ENCODE measurements around the gene HMGB2. TPM values are rescaled to one million over a fixed set of nuclear protein-coding genes. Genes with fewer than 3 reads are reported as not detected.

HMGB2 gene
- total and polyA plus RNA-seq, 12 donors, result 7.5 to 83.1 (median 24.7) TPM

DNA sequence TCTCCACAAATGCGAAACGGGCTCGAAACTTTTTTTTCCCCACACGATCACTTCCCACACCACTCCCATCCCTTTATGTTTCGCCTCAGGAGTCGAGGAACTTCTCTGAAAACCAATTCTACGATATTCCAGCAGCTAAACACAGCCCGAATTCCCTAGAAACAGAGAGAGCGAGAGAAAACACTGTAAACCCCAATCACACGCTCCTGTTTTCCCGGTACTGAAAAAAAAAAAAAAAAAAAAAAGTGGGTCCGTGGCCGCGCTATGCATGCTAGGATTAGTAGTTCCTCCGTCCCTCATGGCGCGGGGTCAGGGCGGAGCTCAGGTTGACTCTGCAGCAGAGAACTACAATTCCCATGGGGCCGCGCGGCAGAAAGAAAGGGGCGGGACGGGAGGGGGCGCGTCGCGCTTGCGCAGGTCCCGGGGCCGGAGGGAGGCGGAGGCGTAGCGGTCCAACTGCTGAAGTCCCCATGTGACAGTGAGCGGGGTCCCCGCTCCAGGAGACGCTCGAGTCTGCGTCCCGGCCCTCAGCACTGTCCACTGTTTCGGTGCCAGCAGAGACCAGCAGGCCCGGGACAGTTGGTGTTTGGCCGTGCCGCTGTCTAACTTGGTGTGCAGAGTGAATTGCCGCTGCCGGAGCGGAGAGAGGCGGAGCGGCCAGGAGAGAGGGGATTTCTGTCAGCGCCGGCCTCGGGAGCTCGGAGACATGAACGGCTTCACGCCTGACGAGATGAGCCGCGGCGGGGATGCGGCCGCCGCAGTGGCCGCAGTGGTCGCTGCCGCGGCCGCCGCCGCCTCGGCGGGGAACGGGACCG lies 36.5 kb upstream of the HMGB2 start, which contains the start of gene SAP30:
Gene SAP30, plus strand, starts transcription at position 478 of the 815 bp plus-strand sequence. Its CDS starts 229 bp downstream, at position 707.
- H3K27ac ChIP-seq, result peak within 1 kb of the TSS; percentile 88 to 98 (median 92)
- H3K27me3 ChIP-seq, result no peaks in the 10 kb centered on the region
- WGBS, 4 donors, result 0 to 1% (median 0%) methylated on average over 21 to 72 of the region's 72 CpGs
- peaks cover 0 to 22% of the 10 kb centered on the region in 2 donors for H3K4me1 ChIP-seq (replicated peaks in 1 of 2)
- no peaks in the 10 kb centered on the region for H3K36me3 ChIP-seq (replicated peaks in 1 of 2)
- no peaks in the 10 kb centered on the region for H3K9me3 ChIP-seq (replicated peaks in 1 of 3)
- peak; percentile 95 to 96 for TF ChIP-seq POLR2A (IDR thresholded peaks at IDR 0.05)
- TF ChIP-seq CTCF (IDR thresholded peaks at IDR 0.05), result no peak
- intact Hi-C loops (cut with DNase I), result loop anchor here in 1 of 2 donors (5.0 kb wide), 1 partner anchor 38 kb away; the partner anchor contains the start of gene HMGB2
- peak within 1 kb of the TSS; percentile 13 to 92 (median 59) for H3K4me3 ChIP-seq
- DNase-seq, result peak; percentile 98 to 99 (median 99)

DNA sequence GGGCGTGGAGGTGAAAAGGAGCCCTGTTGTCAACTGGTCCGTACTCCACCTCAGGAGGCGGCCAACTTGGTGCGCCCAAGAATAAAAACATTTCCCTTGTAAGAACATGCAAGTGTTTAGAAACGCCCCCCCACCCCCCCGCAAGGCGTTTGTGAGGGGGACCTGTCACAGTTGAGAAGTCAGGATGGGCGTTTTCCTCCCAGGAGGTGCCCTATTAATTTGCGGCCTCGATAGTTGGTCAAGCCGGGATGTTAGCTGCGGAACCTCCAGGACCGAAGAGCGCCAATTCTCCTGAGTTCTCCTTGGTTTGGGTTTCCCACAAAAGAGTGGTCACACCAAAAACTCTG lies 35.9 kb upstream of the HMGB2 start:
- H3K4me3 ChIP-seq, result peak overlapping the region; percentile 3 to 92 (median 42)
- 0 to 1% (median 0%) methylated on average over 11 to 14 of the region's 14 CpGs for WGBS, 4 donors
- no peak for TF ChIP-seq POLR2A (IDR thresholded peaks at IDR 0.05)
- no peak for TF ChIP-seq CTCF (IDR thresholded peaks at IDR 0.05)
- peak overlapping the region; percentile 88 to 98 (median 92) for H3K27ac ChIP-seq
- no peaks in the 10 kb centered on the region for H3K9me3 ChIP-seq (replicated peaks in 1 of 3)
- no peaks in the 10 kb centered on the region for H3K36me3 ChIP-seq (replicated peaks in 1 of 2)
- peaks cover 0 to 22% of the 10 kb centered on the region in 2 donors for H3K4me1 ChIP-seq (replicated peaks in 1 of 2)
- peak; percentile 60 to 85 (median 68) for DNase-seq
- intact Hi-C loops (cut with DNase I), result loop anchor here in 1 of 2 donors (5.0 kb wide), 1 partner anchor 38 kb away; the partner anchor contains the start of gene HMGB2
- no peaks in the 10 kb centered on the region for H3K27me3 ChIP-seq

DNA sequence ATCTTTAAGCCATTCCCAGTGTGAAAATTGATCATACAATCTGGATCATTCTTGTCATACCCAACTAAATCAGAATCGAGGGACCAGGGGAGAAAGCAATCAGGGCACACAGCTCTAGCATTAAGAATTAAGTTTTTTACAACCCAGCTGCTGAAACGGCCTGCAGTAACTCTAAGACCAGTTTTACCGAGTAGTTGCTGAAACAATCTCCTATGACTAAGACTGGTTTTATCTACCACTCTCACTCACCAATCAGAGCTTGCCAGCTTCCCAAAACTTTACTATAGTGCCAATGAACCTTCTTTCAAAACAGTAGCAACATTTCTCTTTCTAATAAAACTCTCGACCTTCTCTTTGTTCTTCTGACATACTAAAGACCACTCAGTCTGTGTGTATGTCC lies 33.8 kb upstream of the HMGB2 start:
- WGBS, 4 donors, result 61 to 63% (median 61%) methylated on average over 4 of the region's 4 CpGs
- H3K36me3 ChIP-seq (replicated peaks in 1 of 2), result no peaks in the 10 kb centered on the region
- TF ChIP-seq POLR2A (IDR thresholded peaks at IDR 0.05) (no peak), CTCF (IDR thresholded peaks at IDR 0.05) (no peak)
- H3K27me3 ChIP-seq, result no peaks in the 10 kb centered on the region
- H3K4me1 ChIP-seq (replicated peaks in 1 of 2), result peaks cover 0 to 11% of the 10 kb centered on the region in 2 donors
- H3K9me3 ChIP-seq (replicated peaks in 1 of 3), result no peaks in the 10 kb centered on the region
- peak overlapping the region in 2 of 5 donors; percentile 16 to 98 for H3K27ac ChIP-seq
- no peak overlapping the region for H3K4me3 ChIP-seq
- intact Hi-C loops (cut with DNase I), result no loop called here
- no peak for DNase-seq

GRCh38 chr4:173367285-173367684 lies 33.1 kb upstream of the HMGB2 start:
- Histone ChIP-seq H3K27me3 (no peaks in the 10 kb centered on the region), H3K36me3 (replicated peaks in 1 of 2) (no peaks in the 10 kb centered on the region), H3K4me1 (replicated peaks in 1 of 2) (peaks cover 0 to 5% of the 10 kb centered on the region in 2 donors), H3K4me3 (no peak overlapping the region), H3K9me3 (replicated peaks in 1 of 3) (no peaks in the 10 kb centered on the region), H3K27ac (no peak overlapping the region)
- DNase-seq, result no peak
- no peak for TF ChIP-seq POLR2A (IDR thresholded peaks at IDR 0.05)
- TF ChIP-seq CTCF (IDR thresholded peaks at IDR 0.05), result no peak
- intact Hi-C loops (cut with DNase I), result no loop called here
